AG08396 (cell line): ENCODE results near the gene ALOX5.
A peak's percentile ranks its signal among the peaks of the same experiment; 100 is the strongest.

Experiments
- DNase-seq: peaks from one replicate; pipeline ENCODE4 v3.0.0; 2012; ENCODE audit warnings: low spot score, mixed read lengths

ALOX5 gene

DNA sequence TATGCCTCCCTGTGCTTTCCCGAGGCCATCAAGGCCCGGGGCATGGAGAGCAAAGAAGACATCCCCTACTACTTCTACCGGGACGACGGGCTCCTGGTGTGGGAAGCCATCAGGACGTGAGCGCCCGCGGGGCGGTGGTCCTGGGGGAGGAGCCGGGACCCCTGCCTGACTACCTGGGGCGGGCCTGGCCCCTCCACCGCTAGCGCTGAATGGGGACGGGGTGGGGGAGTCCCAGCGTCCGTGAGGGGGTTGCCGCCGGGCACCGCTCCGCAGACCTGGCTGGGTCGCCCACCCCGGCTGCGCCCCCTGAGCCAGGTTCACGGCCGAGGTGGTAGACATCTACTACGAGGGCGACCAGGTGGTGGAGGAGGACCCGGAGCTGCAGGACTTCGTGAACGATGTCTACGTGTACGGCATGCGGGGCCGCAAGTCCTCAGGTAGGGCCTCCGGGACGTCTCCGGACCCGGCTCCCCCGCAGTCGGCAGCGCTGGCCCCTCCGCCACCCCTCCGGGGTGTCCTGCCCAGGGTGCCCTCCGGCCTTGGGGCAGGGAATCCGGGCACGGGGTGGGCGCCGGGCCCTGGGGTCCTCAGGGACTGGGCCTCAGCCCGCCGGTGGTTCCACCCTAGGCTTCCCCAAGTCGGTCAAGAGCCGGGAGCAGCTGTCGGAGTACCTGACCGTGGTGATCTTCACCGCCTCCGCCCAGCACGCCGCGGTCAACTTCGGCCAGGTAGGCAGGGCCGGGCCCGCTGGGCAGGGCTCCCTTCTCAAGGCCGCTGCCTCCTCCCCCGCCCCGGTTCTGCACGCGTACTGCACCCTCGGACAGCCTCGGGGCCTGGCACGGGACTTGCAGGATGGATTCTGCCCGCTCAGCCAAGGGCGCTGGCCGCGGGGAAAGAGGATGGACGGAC is 69.3 kb downstream of the ALOX5 start:
- DNase-seq = no peak

- DNase-seq = no peak
These were observed 70.0 kb downstream of the ALOX5 start for GRCh38 chr10:45444022-45444421.

- DNase-seq = no peak
These were observed 71.2 kb downstream of the ALOX5 start for GRCh38 chr10:45444976-45445898.

DNA sequence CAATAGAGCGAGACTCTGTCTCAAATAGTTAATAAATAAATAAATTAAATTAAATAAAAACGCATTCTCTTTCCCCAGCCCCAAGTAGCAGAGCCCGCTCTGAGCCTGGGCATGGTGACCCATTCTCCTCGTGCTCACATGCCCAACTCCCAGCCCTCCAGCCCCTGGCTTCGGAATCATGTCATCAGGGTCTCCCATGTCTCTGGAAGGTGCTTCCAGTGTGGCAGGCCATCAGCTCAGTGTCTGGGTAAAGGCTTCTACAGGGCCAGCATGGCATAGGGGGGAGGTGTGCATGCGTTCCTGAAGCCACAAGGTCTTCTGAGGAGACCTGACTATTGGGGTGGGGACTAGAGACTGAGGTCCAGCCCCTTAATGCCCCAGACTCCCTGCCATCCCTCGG is 72.8 kb downstream of the ALOX5 start:
- DNase-seq = no peak

- no peak for DNase-seq
These were observed 73.4 kb downstream of the ALOX5 start for GRCh38 chr10:45447416-45447815.

GRCh38 chr10:45450866-45451265 is 76.8 kb downstream of the ALOX5 start:
- DNase-seq = no peak

GRCh38 chr10:45451407-45451806 is 77.4 kb downstream of the ALOX5 start:
- DNase-seq = no peak

DNA sequence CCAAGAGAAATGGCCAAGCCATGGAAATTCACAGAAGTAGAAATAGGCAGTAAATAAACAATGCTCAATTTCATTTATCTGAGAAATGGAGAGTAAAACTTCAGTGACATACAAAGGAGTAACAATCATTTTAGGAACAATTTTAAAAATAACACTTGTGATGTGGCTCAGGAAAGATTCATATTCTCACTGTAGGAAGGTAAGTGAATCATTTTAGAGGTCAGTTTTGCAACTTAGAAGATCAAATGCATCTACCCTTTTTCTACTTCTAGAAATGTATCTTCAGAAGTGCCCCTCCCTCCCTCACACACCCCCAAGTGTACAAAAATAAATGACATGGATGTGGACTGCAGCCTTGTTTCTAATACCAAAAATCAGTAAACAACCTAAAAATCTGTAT is 78.3 kb downstream of the ALOX5 start:
- DNase-seq = no peak

DNA sequence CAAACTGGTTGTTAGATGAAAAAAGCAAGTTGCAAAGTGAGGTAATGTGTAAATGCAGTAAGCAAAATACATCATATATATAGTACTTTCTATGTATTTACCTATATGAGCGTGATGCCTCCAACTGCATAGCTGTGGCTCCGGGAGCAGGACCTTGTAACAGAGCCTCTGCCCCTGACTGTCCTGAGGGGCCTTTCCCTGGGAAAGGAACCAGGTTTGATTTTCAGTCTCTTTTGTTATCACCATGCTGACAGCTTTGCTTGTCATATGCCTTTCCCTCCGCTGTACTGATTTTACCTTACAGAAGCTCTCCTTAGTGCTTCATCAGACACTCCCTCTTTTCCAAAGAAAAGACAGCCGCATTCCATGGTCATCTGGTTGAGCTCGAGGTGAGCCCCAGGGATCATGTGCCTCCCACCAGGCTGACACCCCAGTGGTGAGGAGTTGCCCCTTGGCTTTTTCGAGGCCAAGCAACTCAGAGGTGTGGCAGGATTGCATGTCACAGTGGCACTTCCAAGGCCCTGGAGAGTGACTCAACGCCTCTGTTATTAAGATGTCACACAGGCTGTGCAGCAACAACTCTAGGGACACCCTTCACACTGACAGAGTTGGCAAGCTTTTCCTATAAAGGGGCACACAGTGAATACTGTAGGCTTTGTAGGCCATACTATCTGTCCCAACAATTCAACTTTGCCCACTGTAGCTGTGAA is 78.9 kb downstream of the ALOX5 start:
- no peak for DNase-seq

DNA sequence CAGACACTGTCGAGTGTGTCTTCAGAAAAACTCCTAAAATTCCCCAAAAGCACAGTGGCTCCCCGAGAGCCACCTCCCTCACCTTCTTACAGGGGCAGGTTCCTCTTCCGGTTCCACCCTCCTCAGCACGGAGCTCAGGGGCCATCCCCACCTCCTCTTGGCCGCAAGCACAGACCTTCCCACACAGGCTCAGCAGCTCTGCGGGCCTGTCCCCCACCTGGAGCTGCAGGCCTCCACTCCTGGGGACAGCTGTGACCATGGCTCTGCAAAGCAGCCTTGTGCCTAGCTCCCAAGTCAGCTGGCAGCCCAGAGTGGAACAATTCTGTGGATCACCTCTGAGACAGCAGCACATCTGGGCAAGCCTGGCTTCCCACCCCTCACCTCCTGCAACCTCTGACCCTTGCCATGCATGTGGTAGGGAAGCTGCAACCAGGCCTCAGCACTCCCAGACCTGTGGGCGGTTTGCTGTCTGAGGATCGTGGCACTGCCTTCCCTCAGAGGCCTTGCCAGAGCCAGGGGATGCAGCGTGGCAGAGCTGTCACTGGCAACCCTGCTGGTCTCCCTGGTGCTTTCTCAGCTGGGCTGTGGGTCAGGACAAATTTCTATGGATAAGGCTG is 79.7 kb downstream of the ALOX5 start:
- DNase-seq = no peak

GRCh38 chr10:45454262-45454661 is 80.2 kb downstream of the ALOX5 start:
- DNase-seq = no peak

DNA sequence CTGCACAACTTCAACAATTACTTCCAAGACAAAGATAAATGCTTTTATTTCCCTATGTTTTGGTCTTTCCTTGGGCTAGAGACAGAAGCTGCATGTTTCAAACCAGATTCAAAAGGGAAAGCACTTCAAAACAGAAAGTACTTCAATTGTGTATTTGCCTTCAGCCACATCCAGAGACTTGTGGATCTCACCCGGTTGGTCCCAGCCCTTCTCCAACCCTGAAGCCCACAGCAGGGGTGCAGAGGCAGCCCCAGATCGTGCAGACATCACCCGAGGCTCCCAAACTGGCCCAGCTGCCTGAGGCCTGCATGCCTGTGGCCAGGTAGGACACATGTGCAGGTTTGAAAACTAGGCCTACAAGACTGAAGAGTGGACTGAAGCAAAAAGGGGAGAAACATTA is 80.8 kb downstream of the ALOX5 start:
- no peak for DNase-seq

DNA sequence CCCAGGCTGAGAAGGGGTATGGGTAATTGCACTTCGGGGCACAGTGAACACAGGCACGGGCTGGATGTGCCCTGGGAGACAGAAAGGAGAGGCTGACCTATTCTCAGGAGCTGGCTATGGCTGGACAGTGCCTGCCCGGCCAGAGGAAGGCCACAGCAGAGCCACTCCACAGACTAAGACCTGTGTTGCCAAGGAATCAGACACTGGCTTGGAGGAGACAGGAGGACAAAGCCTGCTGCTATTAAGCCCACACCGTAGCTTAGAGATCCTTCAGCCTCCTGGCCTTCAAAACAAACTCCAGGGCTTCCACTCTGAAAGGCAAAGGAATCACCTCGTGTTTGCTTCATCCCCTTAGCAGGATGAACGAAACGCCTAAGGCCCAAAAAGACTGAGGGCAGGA is 82.2 kb downstream of the ALOX5 start:
- DNase-seq = no peak

DNA sequence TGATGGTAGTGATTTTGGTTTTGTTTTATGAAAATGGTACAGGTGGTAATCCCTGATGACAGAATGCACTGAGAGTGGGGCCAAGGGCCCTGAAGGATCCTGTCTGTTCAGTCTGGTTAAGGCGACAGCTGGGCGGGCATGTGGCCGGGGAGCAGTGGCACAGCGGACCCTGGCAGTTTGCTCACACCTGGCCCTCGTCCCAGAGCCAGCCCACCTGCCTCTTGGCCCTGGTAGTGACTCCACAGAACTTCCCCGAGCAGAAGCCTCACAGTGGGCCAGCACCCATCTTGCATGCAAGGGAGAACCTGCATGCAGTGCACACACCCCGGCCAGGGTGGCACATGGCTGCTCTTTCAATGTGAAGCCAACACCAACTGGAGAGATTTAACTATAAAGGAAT is 82.8 kb downstream of the ALOX5 start:
- no peak for DNase-seq

DNA sequence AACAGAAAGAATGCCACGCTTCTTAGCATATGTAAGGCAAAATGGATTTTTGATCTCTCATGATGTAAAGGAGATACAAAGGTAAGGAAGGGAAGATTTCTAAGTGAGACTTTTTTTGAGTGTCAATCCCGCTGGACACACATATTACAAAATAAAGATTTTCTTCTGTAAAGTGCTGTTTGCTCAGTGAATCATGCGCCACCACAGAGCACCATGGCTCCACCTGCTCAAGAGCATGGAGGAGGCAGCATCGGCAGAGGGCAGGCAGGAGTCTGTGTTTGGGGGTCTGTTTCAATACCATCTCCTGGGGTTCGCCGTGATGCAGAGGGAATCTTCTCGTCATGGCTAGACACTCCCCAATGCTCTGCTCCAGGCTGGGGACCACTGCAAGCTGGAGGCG is 83.5 kb downstream of the ALOX5 start:
- DNase-seq = no peak

DNA sequence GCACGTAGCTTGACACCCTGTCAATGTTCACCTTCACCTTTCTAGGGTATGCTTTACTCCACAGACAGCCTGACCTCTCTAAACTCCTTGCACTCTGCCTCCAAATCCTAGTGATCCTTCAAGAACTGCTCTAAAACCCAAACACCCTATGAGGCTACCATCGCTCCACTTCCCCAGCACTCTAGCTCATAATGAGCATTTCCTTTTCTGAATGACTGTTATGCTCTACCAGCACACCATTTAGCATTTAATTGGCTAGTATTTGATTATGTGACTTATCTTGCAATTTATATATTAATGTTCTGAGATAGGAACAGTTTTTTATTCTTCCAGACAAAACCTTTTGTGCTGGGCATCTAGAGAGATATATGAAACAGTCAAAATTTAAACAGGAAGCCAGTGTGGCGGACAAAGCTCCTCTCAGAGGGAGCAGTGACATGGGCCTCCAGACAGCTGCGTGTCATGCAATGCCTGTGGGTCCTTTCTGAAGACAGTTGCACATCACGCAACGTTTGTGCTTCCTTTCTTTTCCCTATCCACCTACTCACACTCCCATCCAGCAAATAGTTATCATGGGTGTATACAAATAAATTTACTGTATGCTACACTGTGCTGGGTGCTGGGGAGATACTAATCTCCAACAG is 86.3 kb downstream of the ALOX5 start:
- DNase-seq = no peak

DNA sequence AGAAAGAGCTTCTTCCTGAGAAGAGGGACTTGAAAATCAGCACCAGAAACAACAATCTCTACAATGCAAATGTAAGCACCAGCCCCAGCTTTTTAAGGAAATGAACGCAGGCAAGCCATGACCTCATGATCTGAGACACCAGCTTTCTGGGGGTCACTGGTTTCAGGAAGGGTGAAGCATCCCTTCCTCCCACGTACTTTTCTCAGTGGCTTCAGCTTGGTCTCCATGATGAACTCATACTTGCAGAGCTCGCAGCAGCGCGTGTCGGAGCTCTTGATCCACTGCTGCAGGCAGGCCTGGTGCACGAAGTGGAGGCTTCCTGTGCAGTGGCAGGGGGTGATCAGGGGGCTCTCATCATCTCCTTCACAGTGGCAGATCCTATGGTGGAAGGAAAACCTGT is 87.0 kb downstream of the ALOX5 start:
- DNase-seq = no peak

GRCh38 chr10:45463244-45464116 is 89.5 kb downstream of the ALOX5 start:
- DNase-seq = no peak

- DNase-seq = peak; percentile 88
These were observed 91.0 kb downstream of the ALOX5 start for GRCh38 chr10:45464958-45465567.

DNA sequence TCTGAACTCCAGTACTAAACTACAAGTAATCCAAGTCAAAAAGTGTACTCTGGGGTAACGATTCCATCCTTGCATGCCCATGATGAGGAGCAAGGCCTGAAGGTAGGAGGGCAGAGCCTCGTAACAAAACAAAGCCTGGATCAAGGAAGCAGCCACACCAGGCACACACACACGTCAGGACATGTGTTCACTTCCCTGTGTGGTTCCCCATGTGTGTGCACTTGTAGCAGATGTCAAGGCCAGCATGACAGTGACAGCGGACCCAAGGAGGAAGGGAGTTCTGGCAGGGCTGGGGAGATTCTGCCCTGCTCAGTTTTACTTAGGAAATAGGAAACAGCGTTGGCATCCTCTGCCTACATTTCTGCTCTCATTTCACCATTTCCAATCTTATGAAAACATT is 92.8 kb downstream of the ALOX5 start:
- DNase-seq = no peak
